LNCAP (cell line): ENCODE results near the gene SERPINB4.
"Not testable (repeated sequence)": the region's sequence is repeated elsewhere in the genome, so short reads cannot be mapped to it uniquely, and the experiment has no call there.

Experiments used
- TF ChIP-seq, protein P1 (sequence below): fragments of 450-650 bp; IDR thresholded peaks from 2 replicates; pipeline ENCODE4 v1.5.1; 2017; ENCODE audit warnings: mild to moderate bottlenecking

SERPINB4 gene

DNA sequence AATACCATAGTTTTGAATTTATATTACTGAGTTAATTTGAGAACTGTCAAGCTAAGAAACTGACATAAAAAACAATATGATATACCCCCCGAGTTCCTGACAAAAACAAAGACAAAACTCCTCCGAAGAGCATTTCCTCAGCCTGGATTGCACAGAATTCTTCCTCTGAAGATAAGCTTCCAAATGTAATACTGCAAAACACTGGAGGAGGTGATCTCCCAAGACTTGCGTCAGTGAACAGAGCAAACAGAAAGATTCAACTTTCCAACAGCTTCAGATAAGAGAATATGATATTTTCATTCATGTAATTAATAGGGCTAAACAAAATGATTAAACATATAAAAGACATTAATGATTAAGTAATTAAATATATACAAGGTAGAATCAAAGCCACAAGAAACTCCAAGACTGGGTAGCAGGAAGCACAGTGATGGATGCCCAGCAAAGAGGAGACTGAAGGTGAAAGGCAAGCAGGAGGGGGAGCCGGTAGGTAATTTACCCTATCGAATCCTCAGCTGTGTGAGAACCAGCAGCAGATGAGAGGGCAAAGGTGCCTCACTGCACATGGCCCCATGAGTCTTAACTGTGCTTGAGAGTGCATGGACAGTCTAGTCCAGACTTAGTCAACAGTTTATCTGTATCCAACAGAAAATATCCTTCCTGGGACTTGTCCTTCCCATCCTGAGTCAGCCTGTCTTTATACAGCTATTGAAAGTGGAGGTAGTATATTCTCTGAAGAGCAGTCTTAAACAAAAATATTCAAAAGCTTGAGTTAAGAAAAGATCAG lies 36.0 kb upstream of the SERPINB4 start:
- TF ChIP-seq, protein P1, sequence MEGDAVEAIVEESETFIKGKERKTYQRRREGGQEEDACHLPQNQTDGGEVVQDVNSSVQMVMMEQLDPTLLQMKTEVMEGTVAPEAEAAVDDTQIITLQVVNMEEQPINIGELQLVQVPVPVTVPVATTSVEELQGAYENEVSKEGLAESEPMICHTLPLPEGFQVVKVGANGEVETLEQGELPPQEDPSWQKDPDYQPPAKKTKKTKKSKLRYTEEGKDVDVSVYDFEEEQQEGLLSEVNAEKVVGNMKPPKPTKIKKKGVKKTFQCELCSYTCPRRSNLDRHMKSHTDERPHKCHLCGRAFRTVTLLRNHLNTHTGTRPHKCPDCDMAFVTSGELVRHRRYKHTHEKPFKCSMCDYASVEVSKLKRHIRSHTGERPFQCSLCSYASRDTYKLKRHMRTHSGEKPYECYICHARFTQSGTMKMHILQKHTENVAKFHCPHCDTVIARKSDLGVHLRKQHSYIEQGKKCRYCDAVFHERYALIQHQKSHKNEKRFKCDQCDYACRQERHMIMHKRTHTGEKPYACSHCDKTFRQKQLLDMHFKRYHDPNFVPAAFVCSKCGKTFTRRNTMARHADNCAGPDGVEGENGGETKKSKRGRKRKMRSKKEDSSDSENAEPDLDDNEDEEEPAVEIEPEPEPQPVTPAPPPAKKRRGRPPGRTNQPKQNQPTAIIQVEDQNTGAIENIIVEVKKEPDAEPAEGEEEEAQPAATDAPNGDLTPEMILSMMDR: no peak

DNA sequence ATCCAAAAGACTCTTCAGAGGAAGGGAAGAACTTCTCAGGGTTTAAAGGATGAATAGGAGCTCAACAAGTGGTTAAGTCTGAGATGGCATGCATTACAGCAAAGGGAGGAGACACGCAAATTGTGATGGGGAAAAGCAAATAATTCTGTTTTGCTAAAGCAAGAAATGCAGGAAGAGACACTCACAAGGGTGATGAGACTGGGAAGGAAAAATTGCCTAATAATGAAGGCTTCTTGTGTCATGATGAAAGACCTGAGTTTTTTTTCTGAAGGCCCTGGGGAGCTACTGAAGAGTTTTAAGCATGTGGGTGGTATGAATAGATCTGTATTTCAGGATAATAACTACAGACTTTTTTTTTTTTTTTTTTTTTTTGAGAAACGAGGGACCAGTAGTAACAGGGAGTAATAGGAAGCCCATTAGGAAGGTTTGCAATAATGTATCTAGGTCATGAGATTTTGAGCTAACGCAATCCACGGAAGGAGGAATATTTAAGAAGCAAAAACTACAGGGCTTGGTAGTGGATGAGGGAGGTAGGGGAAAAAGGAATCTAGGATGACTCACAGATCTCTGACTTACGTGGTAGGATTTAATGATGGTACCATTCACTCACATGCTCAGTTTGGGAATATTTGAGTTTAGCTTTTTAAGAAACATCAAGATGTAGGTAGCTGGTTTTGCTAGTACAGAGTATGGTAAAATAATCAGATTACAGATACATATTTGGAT lies 33.6 kb upstream of the SERPINB4 start:
- TF ChIP-seq, protein P1: no peak

DNA sequence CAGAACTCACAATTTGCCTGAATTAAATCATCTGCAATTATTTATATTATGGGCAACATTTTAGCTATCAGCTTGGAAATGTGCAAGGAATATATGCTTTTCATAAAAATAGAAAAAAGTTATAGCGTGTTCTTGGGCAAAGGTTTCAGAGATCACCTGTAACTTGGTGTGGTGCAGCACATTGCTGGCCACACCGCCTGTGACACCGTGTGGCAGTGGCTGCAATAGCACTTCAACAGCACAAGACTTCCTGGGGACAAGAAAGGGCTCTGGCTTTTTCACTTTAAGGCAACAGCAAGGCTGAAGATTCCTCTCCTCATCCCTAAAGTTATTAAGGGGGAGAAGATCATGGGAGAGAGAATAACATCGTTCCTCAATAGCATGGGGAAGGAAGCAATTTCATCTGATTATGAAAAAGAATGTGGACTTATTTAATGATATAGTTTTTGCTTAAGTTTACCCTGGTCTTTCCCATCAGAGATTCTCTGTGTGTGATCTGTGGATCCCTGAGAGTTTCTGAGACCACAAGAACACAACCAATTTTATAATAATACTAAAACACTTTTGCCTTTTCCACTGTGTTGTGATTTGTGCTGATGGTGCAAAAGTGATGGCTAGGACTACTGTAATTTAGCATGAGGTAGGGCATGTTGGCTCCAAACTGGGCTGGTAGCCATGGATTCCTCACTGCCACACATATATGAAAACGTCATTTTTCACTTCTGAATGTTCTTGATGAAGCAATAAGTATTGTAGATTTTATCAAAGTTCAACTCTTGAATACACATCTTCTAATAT lies 32.7 kb upstream of the SERPINB4 start:
- TF ChIP-seq, protein P1: peak; percentile 83

DNA sequence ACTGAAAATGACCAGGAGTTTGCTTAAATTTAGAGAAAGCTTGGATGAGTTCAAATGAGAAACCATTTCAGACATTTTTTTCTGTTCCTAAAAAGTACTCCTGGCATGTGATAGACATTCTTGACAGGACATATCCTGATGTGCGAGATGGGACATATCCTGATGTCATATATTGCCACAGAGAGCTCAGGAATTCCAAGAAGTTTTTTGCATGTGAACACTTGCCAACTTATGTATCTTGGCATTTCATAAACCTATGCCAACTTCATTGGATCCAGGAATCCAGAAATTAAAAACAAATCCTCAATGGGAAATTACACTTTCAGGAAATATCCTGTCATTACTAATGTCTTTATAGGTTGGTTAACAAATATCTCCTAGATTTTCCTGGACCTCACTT lies 20.5 kb upstream of the SERPINB4 start:
- TF ChIP-seq, protein P1: no peak

DNA sequence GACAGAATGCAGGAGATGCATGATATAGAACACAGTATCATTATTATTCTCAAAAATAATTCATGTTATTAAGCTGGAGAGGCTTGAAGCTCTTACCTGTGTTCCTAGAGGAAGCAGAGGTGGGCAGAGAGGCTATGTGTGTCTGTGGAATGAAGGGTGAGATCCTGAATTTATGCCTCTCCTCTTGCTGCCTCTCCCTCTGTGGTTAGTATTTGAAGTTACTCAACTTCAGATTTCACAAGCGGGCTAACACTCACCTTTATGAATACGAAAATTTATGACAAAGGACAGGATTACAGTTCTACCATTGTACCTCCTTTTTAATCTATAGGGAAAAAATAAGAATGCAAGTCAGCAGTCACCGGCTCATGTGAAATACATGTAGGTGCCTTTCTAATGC lies 17.7 kb upstream of the SERPINB4 start, which contains the start of gene SERPINB3:
Gene SERPINB3, minus strand, starts transcription at position 144 of the 400 bp plus-strand sequence. CDS start 677 bp downstream, outside the sequence.
- TF ChIP-seq, protein P1: not testable (repeated sequence)

DNA sequence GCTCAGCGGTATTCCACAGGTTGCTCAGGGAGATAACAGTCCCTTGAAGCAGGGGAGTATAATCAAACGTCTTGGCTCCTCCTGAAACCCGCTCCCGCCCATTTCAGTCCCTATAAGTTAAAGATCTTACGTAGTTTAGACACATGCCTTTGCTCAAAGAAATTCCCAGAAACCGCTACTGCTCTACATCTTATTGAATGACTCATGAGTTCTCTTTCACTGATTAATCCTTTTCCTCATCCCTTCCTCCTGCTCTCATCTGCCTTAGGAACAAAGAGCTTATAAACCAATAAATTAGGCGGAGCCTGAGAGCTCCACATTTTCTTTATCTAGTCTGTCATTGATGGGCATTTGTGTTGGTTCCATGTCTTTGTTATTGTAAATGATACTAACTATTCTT lies 4.2 kb upstream of the SERPINB4 start:
- TF ChIP-seq, protein P1: no peak

DNA sequence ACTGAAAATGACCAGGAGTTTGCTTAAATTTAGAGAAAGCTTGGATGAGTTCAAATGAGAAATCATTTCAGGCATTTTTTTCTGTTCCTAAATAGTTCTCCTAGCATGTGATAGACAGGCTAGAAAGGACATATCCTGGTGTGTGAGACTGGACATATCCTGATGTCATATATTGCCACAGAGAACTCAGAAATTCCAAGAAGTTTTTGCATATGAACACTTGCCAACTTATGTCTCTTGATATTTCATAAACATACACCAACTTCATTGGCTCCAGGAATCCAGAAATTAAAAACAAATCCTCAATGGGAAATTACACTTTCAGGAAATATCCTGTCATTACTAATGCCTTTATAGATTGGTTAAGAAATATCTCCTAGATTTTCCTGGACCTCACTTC lies 2.9 kb upstream of the SERPINB4 start:
- TF ChIP-seq, protein P1: no peak
